MM.1S (cell line): Measurements from ENCODE around the gene SLCO1A2.

ENCODE experiments used
- DNase-seq: peaks from one replicate; pipeline ENCODE4 v3.0.0-alpha.2; 2015
- H2AFZ ChIP-seq: fragments of 300-600 bp; sonication (generic); 2 replicates; pipeline ENCODE4 v1.6.0; 2016; ENCODE audit warnings: antibody characterized with exemption, low read length
- H3F3A ChIP-seq: fragments of 300-600 bp; sonication (generic); 2 replicates; pipeline ENCODE4 v1.6.1; 2016; ENCODE audit warnings: mild to moderate bottlenecking, antibody characterized with exemption, low read length, moderate library complexity, mixed read lengths; ENCODE audit not compliant: insufficient read depth
- H3K27ac ChIP-seq: fragments of 300-600 bp; sonication (generic); 2 replicates; pipeline ENCODE4 v1.5.1; 2016; ENCODE audit warnings: mild to moderate bottlenecking, low read length
- H3K27me3 ChIP-seq: fragments of 300-600 bp; sonication (generic); replicated peaks from 2 replicates; pipeline ENCODE4 v1.6.0; 2016; ENCODE audit warnings: low read length; ENCODE audit not compliant: insufficient read depth
- H3K36me3 ChIP-seq: fragments of 300-600 bp; sonication (generic); replicated peaks from 2 replicates; pipeline ENCODE4 v1.6.1; 2016; ENCODE audit warnings: mild to moderate bottlenecking, low read length, mixed read lengths; ENCODE audit not compliant: insufficient read depth
- H3K4me1 ChIP-seq: fragments of 300-600 bp; sonication (generic); 2 replicates; pipeline ENCODE4 v1.6.1; 2016; ENCODE audit warnings: low read length, mixed read lengths
- H3K4me2 ChIP-seq: fragments of 300-600 bp; sonication (generic); 2 replicates; pipeline ENCODE4 v1.6.0; 2016; ENCODE audit warnings: low read depth, low read length
- H3K4me3 ChIP-seq: fragments of 300-600 bp; sonication (generic); 2 replicates; pipeline ENCODE4 v1.5.1; 2016; ENCODE audit warnings: low read length, mixed read lengths
- H3K79me2 ChIP-seq: fragments of 300-600 bp; sonication (generic); 2 replicates; pipeline ENCODE4 v1.6.1; 2016; ENCODE audit warnings: mixed run types, low read length, mixed read lengths
- H3K9ac ChIP-seq: fragments of 300-600 bp; sonication (generic); 2 replicates; pipeline ENCODE4 v1.6.1; 2016; ENCODE audit warnings: low read length, mixed read lengths
- H3K9me2 ChIP-seq: fragments of 300-600 bp; sonication (generic); replicated peaks from 2 replicates; pipeline ENCODE4 v1.6.1; 2016; ENCODE audit warnings: mild to moderate bottlenecking, low read length, mixed read lengths; ENCODE audit not compliant: insufficient read depth
- H3K9me3 ChIP-seq: fragments of 300-600 bp; sonication (generic); replicated peaks from 2 replicates; pipeline ENCODE4 v1.6.1; 2016; ENCODE audit warnings: mild to moderate bottlenecking, low read length, mixed read lengths; ENCODE audit not compliant: insufficient read depth
- H4K20me1 ChIP-seq: fragments of 300-600 bp; sonication (generic); 2 replicates; pipeline ENCODE4 v1.6.1; 2016; ENCODE audit warnings: mild to moderate bottlenecking, low read length, moderate library complexity, mixed read lengths; ENCODE audit not compliant: insufficient read depth
- EZH2 ChIP-seq: fragments of 300-600 bp; sonication (generic); optimal IDR thresholded peaks from 2 replicates; pipeline ENCODE3; 2017; ENCODE audit warnings: low read depth, mild to moderate bottlenecking, antibody characterized with exemption, low read length, mixed read lengths
- EZH2phosphoT487 ChIP-seq: fragments of 300-600 bp; sonication (generic); IDR thresholded peaks from 2 replicates; pipeline ENCODE4 v1.6.1; 2018; ENCODE audit warnings: antibody characterized with exemption, low read length
- TF ChIP-seq, protein P1 (sequence below): fragments of 300-600 bp; sonication (generic); IDR thresholded peaks from 2 replicates; pipeline ENCODE4 v1.5.1; 2016; ENCODE audit warnings: antibody characterized with exemption, low read length, mixed read lengths

Gene SLCO1A2

DNA sequence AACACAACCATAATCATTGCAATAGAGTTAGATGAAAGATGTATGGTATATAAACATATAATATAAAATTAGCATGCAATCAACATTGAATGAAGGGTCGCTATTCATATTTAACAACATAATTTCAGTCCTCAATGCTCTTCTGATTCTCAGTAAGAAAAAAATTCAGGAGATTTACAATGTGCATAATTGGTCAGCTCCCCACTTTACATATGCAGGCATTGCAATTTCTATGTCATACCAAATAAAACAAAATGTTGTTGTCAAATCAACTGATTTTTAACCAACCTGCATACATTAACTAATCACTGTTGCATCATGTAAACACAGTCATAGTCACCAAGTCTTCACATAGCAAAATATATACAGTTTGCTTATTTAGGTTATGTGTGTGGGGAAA is 5.2 kb upstream of the SLCO1A2 start:
- no peak overlapping the region for H3K4me2 ChIP-seq
- no peaks in the 10 kb centered on the region for H3K4me1 ChIP-seq
- H3K4me3 ChIP-seq = no peak overlapping the region
- DNase-seq = no peak
- H3K79me2 ChIP-seq = no peaks in the 10 kb centered on the region
- H3K9me2 ChIP-seq = no peaks in the 10 kb centered on the region
- H3K27ac ChIP-seq = no peak overlapping the region
- no peak overlapping the region for H2AFZ ChIP-seq
- TF ChIP-seq, protein P1, sequence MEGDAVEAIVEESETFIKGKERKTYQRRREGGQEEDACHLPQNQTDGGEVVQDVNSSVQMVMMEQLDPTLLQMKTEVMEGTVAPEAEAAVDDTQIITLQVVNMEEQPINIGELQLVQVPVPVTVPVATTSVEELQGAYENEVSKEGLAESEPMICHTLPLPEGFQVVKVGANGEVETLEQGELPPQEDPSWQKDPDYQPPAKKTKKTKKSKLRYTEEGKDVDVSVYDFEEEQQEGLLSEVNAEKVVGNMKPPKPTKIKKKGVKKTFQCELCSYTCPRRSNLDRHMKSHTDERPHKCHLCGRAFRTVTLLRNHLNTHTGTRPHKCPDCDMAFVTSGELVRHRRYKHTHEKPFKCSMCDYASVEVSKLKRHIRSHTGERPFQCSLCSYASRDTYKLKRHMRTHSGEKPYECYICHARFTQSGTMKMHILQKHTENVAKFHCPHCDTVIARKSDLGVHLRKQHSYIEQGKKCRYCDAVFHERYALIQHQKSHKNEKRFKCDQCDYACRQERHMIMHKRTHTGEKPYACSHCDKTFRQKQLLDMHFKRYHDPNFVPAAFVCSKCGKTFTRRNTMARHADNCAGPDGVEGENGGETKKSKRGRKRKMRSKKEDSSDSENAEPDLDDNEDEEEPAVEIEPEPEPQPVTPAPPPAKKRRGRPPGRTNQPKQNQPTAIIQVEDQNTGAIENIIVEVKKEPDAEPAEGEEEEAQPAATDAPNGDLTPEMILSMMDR = no peak
- TF ChIP-seq EZH2phosphoT487 (no peak), EZH2 (no peak)
- H3K36me3 ChIP-seq = no peaks in the 10 kb centered on the region
- H4K20me1 ChIP-seq = no peaks in the 10 kb centered on the region
- no peaks in the 10 kb centered on the region for H3F3A ChIP-seq
- H3K27me3 ChIP-seq = no peaks in the 10 kb centered on the region
- H3K9ac ChIP-seq = no peak overlapping the region
- no peaks in the 10 kb centered on the region for H3K9me3 ChIP-seq

DNA sequence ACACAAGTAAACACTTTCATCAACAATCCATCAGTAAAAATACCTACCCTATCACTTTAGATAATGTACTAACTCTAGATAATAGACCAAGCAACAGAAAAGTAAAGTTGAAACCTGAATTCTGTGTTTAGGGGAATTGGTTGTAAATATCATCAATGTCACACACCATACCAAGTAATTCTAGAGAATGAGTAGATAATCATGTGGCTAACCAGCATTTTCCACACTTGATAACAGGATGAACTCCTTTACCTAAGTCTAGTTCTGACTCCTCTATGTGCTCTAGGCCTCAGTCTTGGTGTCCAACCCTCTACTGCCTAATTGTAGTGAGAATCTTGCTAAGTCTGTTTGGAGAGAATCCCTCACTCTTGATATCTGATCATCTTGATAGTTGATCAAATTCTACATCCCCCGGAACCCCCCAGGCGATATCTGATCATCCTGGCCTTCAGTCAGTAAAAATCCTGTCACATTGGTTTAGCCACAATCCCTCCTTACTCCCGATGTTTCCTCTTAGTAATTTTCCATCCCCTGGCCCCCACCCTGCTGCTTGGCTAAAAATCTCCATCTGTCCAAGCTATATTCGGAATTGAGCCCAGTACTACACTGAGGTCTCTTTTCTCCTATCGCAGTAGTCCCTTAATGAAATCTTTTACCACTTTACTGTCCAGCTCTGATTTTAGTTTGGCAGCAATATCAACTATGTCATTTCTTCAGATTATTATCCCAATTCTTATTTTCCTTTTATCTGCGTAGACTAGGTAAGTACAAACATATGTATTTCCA is 3.4 kb upstream of the SLCO1A2 start:
- TF ChIP-seq EZH2phosphoT487 (no peak), EZH2 (no peak)
- TF ChIP-seq, protein P1 = no peak
- H3F3A ChIP-seq = no peaks in the 10 kb centered on the region
- H3K4me1 ChIP-seq = no peaks in the 10 kb centered on the region
- H3K4me2 ChIP-seq = no peak overlapping the region
- H4K20me1 ChIP-seq = no peaks in the 10 kb centered on the region
- H3K9ac ChIP-seq = no peak overlapping the region
- no peaks in the 10 kb centered on the region for H3K79me2 ChIP-seq
- no peak for DNase-seq
- no peak overlapping the region for H2AFZ ChIP-seq
- H3K9me3 ChIP-seq = no peaks in the 10 kb centered on the region
- no peaks in the 10 kb centered on the region for H3K9me2 ChIP-seq
- H3K27me3 ChIP-seq = no peaks in the 10 kb centered on the region
- H3K36me3 ChIP-seq = no peaks in the 10 kb centered on the region
- no peak overlapping the region for H3K4me3 ChIP-seq
- H3K27ac ChIP-seq = no peak overlapping the region

DNA sequence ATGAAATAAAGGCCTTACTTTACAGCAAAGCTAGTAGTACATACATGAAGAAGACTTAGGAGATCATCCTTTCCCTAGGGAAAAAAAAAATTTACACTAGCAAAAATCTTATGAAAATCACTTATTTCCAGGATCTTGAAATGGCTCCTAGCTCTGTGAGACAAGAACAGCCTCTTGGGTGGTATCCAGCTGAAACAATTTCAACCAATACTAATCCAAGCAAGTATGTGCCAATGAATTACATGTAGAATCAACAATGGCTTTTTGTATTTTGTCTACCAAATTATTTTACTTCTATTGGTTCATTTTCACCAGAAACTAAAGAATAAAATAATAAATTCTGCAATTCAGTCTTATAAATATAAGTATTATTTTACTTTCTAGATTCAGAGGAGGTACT is 2.7 kb upstream of the SLCO1A2 start:
- no peak overlapping the region for H3K4me3 ChIP-seq
- no peak overlapping the region for H3K9ac ChIP-seq

More for the DNA sequence above, 2.7 kb upstream of the SLCO1A2 start:
- DNase-seq = no peak
- Histone ChIP-seq H3K4me1 (no peaks in the 10 kb centered on the region), H3K27ac (no peak overlapping the region), H3K4me2 (no peak overlapping the region), H2AFZ (no peak overlapping the region), H3K9me3 (no peaks in the 10 kb centered on the region), H3F3A (no peaks in the 10 kb centered on the region), H3K36me3 (no peaks in the 10 kb centered on the region), H4K20me1 (no peaks in the 10 kb centered on the region), H3K9me2 (no peaks in the 10 kb centered on the region), H3K27me3 (no peaks in the 10 kb centered on the region), H3K79me2 (no peaks in the 10 kb centered on the region)
- no peak for TF ChIP-seq EZH2
- no peak for TF ChIP-seq EZH2phosphoT487
- TF ChIP-seq, protein P1 = no peak
